Measurements from ENCODE around the gene SEBOX. TPM values are rescaled to one million over a fixed set of nuclear protein-coding genes. Genes with fewer than 3 reads are reported as not detected.

Gene SEBOX
- total and polyA plus RNA-seq, 3 donors from 2014 or later: not detected

DNA sequence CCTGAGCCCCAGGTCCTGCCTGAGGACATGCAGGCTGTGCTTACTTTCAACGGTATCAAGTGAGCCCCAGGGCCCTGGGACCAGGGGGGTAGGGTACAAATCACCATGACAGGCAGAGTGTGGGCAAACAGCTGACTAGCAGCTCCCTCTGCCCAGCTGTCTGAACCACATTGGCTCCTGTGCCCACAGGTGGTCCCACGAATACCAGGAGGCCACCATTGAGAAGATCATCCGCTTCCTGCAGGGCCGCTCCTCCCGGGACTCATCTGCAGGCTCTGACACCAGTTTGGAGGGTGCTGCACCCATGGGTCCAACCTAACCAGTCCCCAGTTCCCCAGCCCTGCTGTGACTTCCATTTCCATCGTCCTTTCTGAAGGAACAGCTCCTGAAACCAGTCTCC lies 31.0 kb upstream of the SEBOX start:
- 84 to 96% methylated on average over 4 to 6 of the region's 6 CpGs for WGBS, 2 donors
- Histone ChIP-seq H3K4me1 (no peaks in the 10 kb centered on the region), H3K27ac (no peak overlapping the region), H3K4me3 (no peak overlapping the region), H3K27me3 (no peaks in the 10 kb centered on the region), H3K9me3 (no peaks in the 10 kb centered on the region), H3K36me3 (ENCODE audit: low read depth, missing control alignments) (no peaks in the 10 kb centered on the region)
- no peak for TF ChIP-seq POLR2A (IDR thresholded peaks at IDR 0.05)
- TF ChIP-seq, protein P1, sequence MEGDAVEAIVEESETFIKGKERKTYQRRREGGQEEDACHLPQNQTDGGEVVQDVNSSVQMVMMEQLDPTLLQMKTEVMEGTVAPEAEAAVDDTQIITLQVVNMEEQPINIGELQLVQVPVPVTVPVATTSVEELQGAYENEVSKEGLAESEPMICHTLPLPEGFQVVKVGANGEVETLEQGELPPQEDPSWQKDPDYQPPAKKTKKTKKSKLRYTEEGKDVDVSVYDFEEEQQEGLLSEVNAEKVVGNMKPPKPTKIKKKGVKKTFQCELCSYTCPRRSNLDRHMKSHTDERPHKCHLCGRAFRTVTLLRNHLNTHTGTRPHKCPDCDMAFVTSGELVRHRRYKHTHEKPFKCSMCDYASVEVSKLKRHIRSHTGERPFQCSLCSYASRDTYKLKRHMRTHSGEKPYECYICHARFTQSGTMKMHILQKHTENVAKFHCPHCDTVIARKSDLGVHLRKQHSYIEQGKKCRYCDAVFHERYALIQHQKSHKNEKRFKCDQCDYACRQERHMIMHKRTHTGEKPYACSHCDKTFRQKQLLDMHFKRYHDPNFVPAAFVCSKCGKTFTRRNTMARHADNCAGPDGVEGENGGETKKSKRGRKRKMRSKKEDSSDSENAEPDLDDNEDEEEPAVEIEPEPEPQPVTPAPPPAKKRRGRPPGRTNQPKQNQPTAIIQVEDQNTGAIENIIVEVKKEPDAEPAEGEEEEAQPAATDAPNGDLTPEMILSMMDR (IDR thresholded peaks at IDR 0.05): no peak
- intact Hi-C loops (cut with DNase I; ENCODE audit: low total_unique reads): no loop called here
- DNase-seq: no peak

DNA sequence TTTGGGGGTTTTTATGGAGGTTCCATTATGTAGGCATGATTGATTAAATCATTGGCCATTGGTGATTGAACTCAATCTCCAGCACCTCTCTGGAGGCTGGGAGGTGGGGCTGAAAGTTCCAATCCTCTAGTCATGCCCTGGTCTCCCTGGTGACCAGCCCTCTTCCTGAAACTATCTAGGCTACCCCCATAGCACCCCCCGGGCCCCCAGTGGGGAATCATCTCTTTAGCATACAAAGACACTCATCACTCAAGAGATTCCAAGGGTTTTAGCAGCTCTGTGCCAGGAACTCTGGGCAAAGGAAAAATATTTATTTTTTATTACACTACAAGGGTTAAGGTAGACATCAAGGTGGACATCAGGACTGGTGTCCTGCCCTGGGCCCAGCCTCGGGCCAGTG lies 30.4 kb upstream of the SEBOX start:
- TF ChIP-seq, protein P1 (IDR thresholded peaks at IDR 0.05): no peak
- no peak for TF ChIP-seq POLR2A (IDR thresholded peaks at IDR 0.05)
- WGBS, 2 donors: 42 to 57% methylated on average over 1 to 2 of the region's 2 CpGs
- Histone ChIP-seq H3K36me3 (ENCODE audit: low read depth, missing control alignments) (no peaks in the 10 kb centered on the region), H3K27ac (no peak overlapping the region), H3K4me1 (no peaks in the 10 kb centered on the region), H3K9me3 (no peaks in the 10 kb centered on the region), H3K4me3 (no peak overlapping the region), H3K27me3 (no peaks in the 10 kb centered on the region)
- no peak for DNase-seq
- intact Hi-C loops (cut with DNase I; ENCODE audit: low total_unique reads): no loop called here

DNA sequence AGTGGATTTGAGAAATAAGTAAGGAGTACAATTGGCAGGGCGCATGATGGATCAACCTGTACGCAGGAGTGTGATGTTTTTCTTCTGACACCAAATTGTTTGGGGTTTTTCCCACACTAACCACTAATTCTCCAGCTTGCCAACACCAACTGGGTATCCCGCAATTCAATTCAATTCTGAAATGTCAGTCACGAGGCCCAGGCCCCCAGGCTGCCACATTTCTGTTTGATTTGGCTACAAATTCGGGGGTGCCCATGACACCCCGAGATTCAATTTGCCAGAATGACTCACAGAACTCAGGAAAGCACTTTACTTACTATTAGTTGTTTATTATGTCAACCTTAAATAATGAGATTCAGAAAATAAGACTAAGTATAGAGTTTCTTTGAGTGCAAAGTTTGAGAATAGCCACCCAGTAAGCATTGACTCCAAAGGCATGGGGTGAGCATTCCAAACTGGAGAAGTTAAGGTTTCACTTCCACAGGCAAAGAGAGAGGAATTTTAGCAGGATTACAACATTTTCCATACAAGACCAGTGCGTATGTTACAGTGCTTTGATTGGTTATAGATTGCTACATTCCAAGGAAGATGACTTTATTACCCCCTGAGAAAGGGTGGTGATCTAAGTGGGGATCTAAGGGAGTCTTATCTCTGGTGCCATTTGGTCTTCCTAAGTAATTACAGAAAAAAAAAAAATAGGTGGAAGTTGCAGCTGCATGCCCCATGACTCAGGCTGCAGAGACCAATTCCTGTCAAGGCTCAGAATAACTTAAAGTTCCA lies 29.5 kb upstream of the SEBOX start:
- TF ChIP-seq, protein P1 (IDR thresholded peaks at IDR 0.05): no peak
- no peak for TF ChIP-seq POLR2A (IDR thresholded peaks at IDR 0.05)
- H3K4me1 ChIP-seq: no peaks in the 10 kb centered on the region
- no peaks in the 10 kb centered on the region for H3K36me3 ChIP-seq (ENCODE audit: low read depth, missing control alignments)
- no peaks in the 10 kb centered on the region for H3K9me3 ChIP-seq
- intact Hi-C loops (cut with DNase I; ENCODE audit: low total_unique reads): no loop called here
- H3K27ac ChIP-seq: no peak overlapping the region
- no peak overlapping the region for H3K4me3 ChIP-seq
- whole genome bisulfite sequencing, 2 donors: 74 to 75% methylated on average over 7 of the region's 7 CpGs
- H3K27me3 ChIP-seq: no peaks in the 10 kb centered on the region
- DNase-seq: no peak

DNA sequence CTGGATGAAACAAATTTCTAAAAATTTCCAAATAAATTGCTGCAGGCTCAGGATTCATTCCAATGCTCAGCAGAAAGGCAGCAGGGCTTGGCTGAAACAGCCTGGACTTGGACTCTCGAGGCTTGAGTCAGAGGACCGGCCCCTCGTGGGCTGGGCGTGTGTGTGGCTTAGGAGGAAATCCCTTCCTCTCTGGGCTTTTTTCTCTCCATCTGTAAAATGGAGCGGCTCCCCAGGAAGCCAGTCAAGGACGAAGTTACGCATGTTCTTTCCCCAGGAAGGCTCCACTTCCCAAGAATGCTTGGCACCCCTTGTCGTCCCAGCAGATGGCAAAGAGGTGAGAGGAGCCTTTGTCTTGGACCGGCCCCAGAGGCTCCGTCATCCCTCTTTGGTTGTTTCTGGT lies 27.5 kb upstream of the SEBOX start:
- no peak overlapping the region for H3K27ac ChIP-seq
- no peak for DNase-seq
- H3K9me3 ChIP-seq: no peaks in the 10 kb centered on the region
- TF ChIP-seq, protein P1 (IDR thresholded peaks at IDR 0.05): no peak
- TF ChIP-seq POLR2A (IDR thresholded peaks at IDR 0.05): no peak
- H3K27me3 ChIP-seq: no peaks in the 10 kb centered on the region
- WGBS, 2 donors: 82% methylated on average over 10 of the region's 10 CpGs
- intact Hi-C loops (cut with DNase I; ENCODE audit: low total_unique reads): no loop called here
- H3K4me1 ChIP-seq: no peaks in the 10 kb centered on the region
- no peak overlapping the region for H3K4me3 ChIP-seq
- no peaks in the 10 kb centered on the region for H3K36me3 ChIP-seq (ENCODE audit: low read depth, missing control alignments)

DNA sequence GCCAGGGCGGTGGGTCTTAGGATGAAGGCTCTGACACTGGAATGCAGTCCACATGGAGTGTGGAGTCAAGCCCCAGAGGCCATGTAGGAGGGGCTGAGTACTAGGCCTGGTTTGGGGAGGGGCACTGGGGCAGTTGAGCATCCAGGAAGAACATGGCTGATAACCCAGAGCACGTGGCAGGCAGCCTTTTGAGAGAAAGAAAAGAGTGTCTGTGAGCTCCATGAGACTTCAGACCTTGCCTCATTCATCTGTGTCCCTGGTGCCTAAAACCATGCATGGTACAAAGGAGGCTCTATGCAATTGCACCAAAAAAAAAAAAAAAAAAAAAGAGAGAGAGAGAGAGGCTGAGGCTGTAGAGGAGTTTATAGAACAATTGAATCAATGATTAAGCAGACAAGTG lies 26.4 kb upstream of the SEBOX start:
- Histone ChIP-seq H3K9me3 (no peaks in the 10 kb centered on the region), H3K27ac (no peak overlapping the region), H3K27me3 (no peaks in the 10 kb centered on the region), H3K4me1 (no peaks in the 10 kb centered on the region), H3K4me3 (no peak overlapping the region), H3K36me3 (ENCODE audit: low read depth, missing control alignments) (no peaks in the 10 kb centered on the region)
- WGBS, 2 donors: 46 to 85% methylated on average over 2 of the region's 2 CpGs
- no peak for TF ChIP-seq POLR2A (IDR thresholded peaks at IDR 0.05)
- intact Hi-C loops (cut with DNase I; ENCODE audit: low total_unique reads): no loop called here
- no peak for DNase-seq

Measured in testis (tissue), 3 donors.